DND-41 (cell line): ENCODE measurements around the gene TBCD.

Experiments
- ATAC-seq: fragments of 200-7000 bp; cut with Tn5 transposase; 3 replicates; pipeline ENCODE4 v1.9.1; 2021; ENCODE audit warnings: low read depth; ENCODE audit not compliant: insufficient read depth
- DNase-seq: peaks from one replicate; pipeline ENCODE4 v3.0.0-alpha.2; 2020
- H2AFZ ChIP-seq: 2 replicates; pipeline ENCODE4 v1.6.0; 2012; ENCODE audit warnings: low read depth, low read length
- H3K27ac ChIP-seq: 2 replicates; pipeline ENCODE4 v1.5.1; 2012; ENCODE audit warnings: low read length, inconsistent platforms
- H3K27me3 ChIP-seq: fragments of 200-600 bp; sonication (generic); 2 replicates; pipeline ENCODE4 v1.6.0; 2012; ENCODE audit warnings: low read length, mild to moderate bottlenecking, inconsistent platforms; ENCODE audit not compliant: insufficient read depth, poor library complexity
- H3K36me3 ChIP-seq: 2 replicates; pipeline ENCODE4 v1.5.1; 2012; ENCODE audit warnings: low read length, inconsistent platforms; ENCODE audit not compliant: insufficient read depth
- H3K4me1 ChIP-seq: 2 replicates; pipeline ENCODE4 v1.5.1; 2012; ENCODE audit warnings: mild to moderate bottlenecking, low read length; ENCODE audit not compliant: insufficient read depth
- H3K4me2 ChIP-seq: 2 replicates; pipeline ENCODE4 v1.6.0; 2012; ENCODE audit warnings: mild to moderate bottlenecking, moderate library complexity, low read length, inconsistent platforms; ENCODE audit not compliant: insufficient read depth
- H3K4me3 ChIP-seq, 2 experiments: fragments of 200-600 bp in 1 of 2; shearing (Covaris generic) in 1 of 2; 2 replicates each; pipeline ENCODE4 v1.5.1; 2012 to 2016; ENCODE audit warnings: inconsistent platforms in 2 of 2, low read length in 2 of 2, mild to moderate bottlenecking in 2 of 2, low read depth in 1 of 2, moderate library complexity in 1 of 2
- H3K79me2 ChIP-seq: 2 replicates; pipeline ENCODE4 v1.6.0; 2012; ENCODE audit warnings: low read length, inconsistent platforms; ENCODE audit not compliant: insufficient read depth
- H3K9ac ChIP-seq: 2 replicates; pipeline ENCODE4 v1.6.0; 2012; ENCODE audit warnings: low read depth, mild to moderate bottlenecking, inconsistent platforms, low read length, moderate library complexity
- H3K9me3 ChIP-seq: 2 replicates; pipeline ENCODE4 v1.5.1; 2012; ENCODE audit warnings: low read length, moderate library complexity, mild to moderate bottlenecking, inconsistent platforms; ENCODE audit not compliant: insufficient read depth, severe bottlenecking
- H4K20me1 ChIP-seq: 2 replicates; pipeline ENCODE4 v1.6.0; 2012; ENCODE audit warnings: low read length; ENCODE audit not compliant: insufficient read depth
- EZH2 ChIP-seq: IDR thresholded peaks from 3 replicates; pipeline ENCODE4 v1.6.1; 2012; ENCODE audit warnings: borderline replicate concordance, low read depth, mild to moderate bottlenecking, moderate library complexity, low read length, inconsistent platforms; ENCODE audit not compliant: severe bottlenecking
- TF ChIP-seq, protein P1 (sequence below): IDR thresholded peaks from 2 replicates; pipeline ENCODE4 v1.5.1; 2012; ENCODE audit warnings: borderline replicate concordance, low read length, moderate library complexity, mild to moderate bottlenecking; ENCODE audit not compliant: poor library complexity, severe bottlenecking; ENCODE audit errors: extremely low read depth

The TBCD gene

DNA sequence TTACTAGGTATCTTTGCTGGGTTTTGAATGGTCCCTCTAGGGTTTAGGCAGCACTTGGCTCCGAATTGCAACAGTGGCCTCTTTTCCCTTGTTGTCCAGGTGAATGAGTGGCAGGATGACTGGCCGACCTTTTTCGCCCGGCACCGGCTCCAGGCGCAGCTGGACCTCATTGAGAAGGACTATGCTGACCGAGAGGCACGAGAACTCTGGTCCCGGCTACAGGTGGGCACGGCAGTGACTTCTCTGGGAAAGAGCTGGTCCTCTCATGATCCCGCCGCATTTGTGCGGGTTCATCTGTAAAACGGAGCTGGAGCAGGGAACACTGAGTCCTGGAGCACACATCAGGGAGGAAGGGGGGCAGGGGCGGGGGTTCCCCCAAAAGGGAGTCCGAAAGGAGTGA lies 3.1 kb upstream of the TBCD start:
- TF ChIP-seq, protein P1, sequence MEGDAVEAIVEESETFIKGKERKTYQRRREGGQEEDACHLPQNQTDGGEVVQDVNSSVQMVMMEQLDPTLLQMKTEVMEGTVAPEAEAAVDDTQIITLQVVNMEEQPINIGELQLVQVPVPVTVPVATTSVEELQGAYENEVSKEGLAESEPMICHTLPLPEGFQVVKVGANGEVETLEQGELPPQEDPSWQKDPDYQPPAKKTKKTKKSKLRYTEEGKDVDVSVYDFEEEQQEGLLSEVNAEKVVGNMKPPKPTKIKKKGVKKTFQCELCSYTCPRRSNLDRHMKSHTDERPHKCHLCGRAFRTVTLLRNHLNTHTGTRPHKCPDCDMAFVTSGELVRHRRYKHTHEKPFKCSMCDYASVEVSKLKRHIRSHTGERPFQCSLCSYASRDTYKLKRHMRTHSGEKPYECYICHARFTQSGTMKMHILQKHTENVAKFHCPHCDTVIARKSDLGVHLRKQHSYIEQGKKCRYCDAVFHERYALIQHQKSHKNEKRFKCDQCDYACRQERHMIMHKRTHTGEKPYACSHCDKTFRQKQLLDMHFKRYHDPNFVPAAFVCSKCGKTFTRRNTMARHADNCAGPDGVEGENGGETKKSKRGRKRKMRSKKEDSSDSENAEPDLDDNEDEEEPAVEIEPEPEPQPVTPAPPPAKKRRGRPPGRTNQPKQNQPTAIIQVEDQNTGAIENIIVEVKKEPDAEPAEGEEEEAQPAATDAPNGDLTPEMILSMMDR, result no peak
- no peak for TF ChIP-seq EZH2
- DNase-seq (no peak), ATAC-seq (no peak)
- H3K9me3 ChIP-seq, result peaks cover 2% of the 10 kb centered on the region
- peaks cover 13% of the 10 kb centered on the region; the same call in 1 of the 2 replicates for H4K20me1 ChIP-seq
- H2AFZ ChIP-seq, result no peak overlapping the region
- H3K4me1 ChIP-seq, result peaks cover 12% of the 10 kb centered on the region
- H3K4me3 ChIP-seq, result no peak overlapping the region
- no peak overlapping the region for H3K9ac ChIP-seq
- no peaks in the 10 kb centered on the region for H3K27me3 ChIP-seq
- H3K4me2 ChIP-seq, result no peak overlapping the region
- no peaks in the 10 kb centered on the region; the same call in 1 of the 2 replicates for H3K36me3 ChIP-seq
- H3K27ac ChIP-seq, result no peak overlapping the region
- H3K79me2 ChIP-seq, result peaks cover 18% of the 10 kb centered on the region

DNA sequence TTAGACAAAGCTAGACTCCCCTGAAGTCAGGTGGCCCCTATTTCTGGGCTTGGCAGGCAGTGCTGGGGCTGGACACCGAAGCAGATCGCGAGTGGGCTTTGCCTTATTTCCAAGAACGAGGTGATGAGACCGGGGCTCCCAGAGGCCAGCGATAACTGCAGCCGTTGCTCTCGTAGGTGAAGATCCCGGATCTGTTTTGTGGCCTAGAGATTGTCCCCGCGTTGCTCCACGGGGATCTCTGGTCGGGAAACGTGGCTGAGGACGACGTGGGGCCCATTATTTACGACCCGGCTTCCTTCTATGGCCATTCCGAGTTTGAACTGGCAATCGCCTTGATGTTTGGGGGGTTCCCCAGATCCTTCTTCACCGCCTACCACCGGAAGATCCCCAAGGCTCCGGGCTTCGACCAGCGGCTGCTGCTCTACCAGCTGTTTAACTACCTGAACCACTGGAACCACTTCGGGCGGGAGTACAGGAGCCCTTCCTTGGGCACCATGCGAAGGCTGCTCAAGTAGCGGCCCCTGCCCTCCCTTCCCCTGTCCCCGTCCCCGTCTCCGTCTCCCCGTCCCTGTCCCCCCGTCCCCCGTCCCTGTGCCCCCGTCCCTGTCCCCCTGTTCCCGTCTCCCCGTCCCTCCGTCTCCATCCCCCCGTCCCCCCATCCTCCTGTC lies 1.5 kb upstream of the TBCD start:
- no peak overlapping the region for H3K4me2 ChIP-seq
- no peak overlapping the region for H3K27ac ChIP-seq
- no peak overlapping the region for H2AFZ ChIP-seq
- no peak for TF ChIP-seq EZH2
- TF ChIP-seq, protein P1, result no peak
- H3K4me1 ChIP-seq, result peaks cover 26% of the 10 kb centered on the region
- H3K9ac ChIP-seq, result no peak overlapping the region
- no peak overlapping the region for H3K4me3 ChIP-seq
- DNase-seq (no peak), ATAC-seq (no peak)
- H3K36me3 ChIP-seq, result peaks cover 11% of the 10 kb centered on the region
- H3K27me3 ChIP-seq, result no peaks in the 10 kb centered on the region
- H3K9me3 ChIP-seq, result peaks cover 2% of the 10 kb centered on the region
- peaks cover 28% of the 10 kb centered on the region; the same call in 1 of the 2 replicates for H4K20me1 ChIP-seq
- H3K79me2 ChIP-seq, result peaks cover 35% of the 10 kb centered on the region

DNA sequence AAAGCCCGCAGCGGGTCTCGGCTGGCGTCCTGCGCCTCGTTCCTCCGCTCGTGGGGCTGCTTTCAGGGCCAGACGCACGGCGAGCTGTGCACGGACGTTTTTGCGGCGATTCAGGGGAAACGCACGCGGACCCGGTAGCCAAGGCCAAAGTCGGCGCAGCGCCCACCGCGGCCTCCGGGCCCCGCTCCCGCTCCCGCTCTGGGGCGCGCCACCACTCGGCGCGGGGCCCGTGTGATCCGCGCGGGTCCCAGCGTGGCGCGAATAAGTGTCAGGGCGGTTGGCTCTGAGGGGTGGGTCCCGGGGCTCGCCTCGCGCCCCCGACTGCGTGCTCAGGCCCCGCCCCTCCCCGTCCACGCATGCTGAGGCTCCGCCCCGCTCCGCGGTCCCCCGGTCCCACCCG lies 694 bp upstream of the TBCD start:
- Histone ChIP-seq H3K9me3 (no peaks in the 10 kb centered on the region), H4K20me1 (peaks cover 33% of the 10 kb centered on the region; the same call in 1 of the 2 replicates), H3K27ac (no peak overlapping the region), H3K27me3 (no peaks in the 10 kb centered on the region), H2AFZ (peak overlapping the region; percentile 30; the same call in 1 of the 2 replicates), H3K79me2 (peaks cover 42% of the 10 kb centered on the region), H3K4me2 (peak overlapping the region; percentile 36), H3K4me1 (peaks cover 30% of the 10 kb centered on the region), H3K36me3 (peaks cover 19% of the 10 kb centered on the region), H3K4me3 (peak overlapping the region in 1 of 2 experiments; percentile 41; a peak in 1 of 4 replicates), H3K9ac (no peak overlapping the region)
- no peak for DNase-seq
- TF ChIP-seq, protein P1, result no peak
- no peak for TF ChIP-seq EZH2
- peak; percentile 7; the same call in 2 of the 3 replicates for ATAC-seq
